ENCODE data around the gene TINAGL1. TPM values are rescaled to one million over a fixed set of nuclear protein-coding genes. Genes with fewer than 3 reads are reported as not detected.

Gene TINAGL1
- polyA plus RNA-seq, 2 donors: 16.4 to 20.0 TPM

Other genes starting within 250 kb of the TINAGL1 start
- gene FABP3, start 203.4 kb upstream of the TINAGL1 start, polyA plus RNA-seq: 1 to 10 TPM; 1.8 to 2.6 TPM
- 100 to 1,000 TPM in 1 of 2 donors, 10 to 100 TPM in 1; 84.2 to 119 TPM for gene SERINC2, start 163.3 kb upstream of the TINAGL1 start, polyA plus RNA-seq
- gene HCRTR1, start 41.2 kb downstream of the TINAGL1 start, polyA plus RNA-seq: under 1 TPM in 1 of 2 donors, not detected in 1; 0.02 TPM
- gene PEF1, start 68.4 kb downstream of the TINAGL1 start, polyA plus RNA-seq: 10 to 100 TPM; 38.6 to 62.0 TPM
- gene COL16A1, start 127.5 kb downstream of the TINAGL1 start, polyA plus RNA-seq: 10 to 100 TPM; 12.2 to 25.2 TPM
- gene ADGRB2, start 187.8 kb downstream of the TINAGL1 start, polyA plus RNA-seq: under 1 TPM; 0.34 to 0.51 TPM
- under 1 TPM; 0.08 to 0.13 TPM for gene SPOCD1, start 239.5 kb downstream of the TINAGL1 start, polyA plus RNA-seq

Measured in esophagus (tissue), 2 donors.